H1 (cell line): ENCODE data around the gene ENDOU. TPM values are rescaled to one million over a fixed set of nuclear protein-coding genes. Genes with fewer than 3 reads are reported as not detected.

Source experiments
- HDAC2 ChIP-seq, 2 experiments: fragments of 300-600 bp in 1 of 2; sonication (generic) in 1 of 2; IDR thresholded peaks; 2 replicates each; pipeline ENCODE4 v1.6.1; 2011 to 2012; ENCODE audit warnings: low read depth in 2 of 2, low read length in 2 of 2, mild to moderate bottlenecking in 2 of 2, moderate library complexity in 2 of 2, borderline replicate concordance in 1 of 2, inconsistent platforms in 1 of 2
- SIN3A ChIP-seq, 2 experiments: IDR thresholded peaks in 1 of 2; conservative IDR thresholded peaks in 1 of 2; 2 replicates each; pipeline ENCODE4 v1.6.1; 2011 to 2012; ENCODE audit warnings: low read length in 2 of 2, improper control_type of control experiment in 1 of 2, low read depth in 1 of 2, mild to moderate bottlenecking in 1 of 2
- polyA plus RNA-seq, 7 experiments: library from polyadenylated mRNA; depleted of rRNA in 3 of 7; stranded (reverse) in 5 of 7; unstranded in 2 of 7; fragments of >200 nt in 5 of 7; fragments of 200-250 nt in 2 of 7; gene quantifications; 1 replicate in 5 of 7; 2 replicates in 1 of 7; 4 replicates in 1 of 7; pipeline versions ENCODE4 v1.2.1 to v1.2.3, GENCODE V29; 2011 to 2013; ENCODE audit warnings: missing spikeins in 2 of 7, mixed read lengths in 2 of 7
- total RNA-seq: library from RNA; stranded (reverse); fragmentation: NEBNext Ultra II Directional; extraction: Animal tissue kit (Norgen Biotek cat#: 25700); gene quantifications from 2 replicates; pipeline ENCODE4 v1.2.1, GENCODE V29; 2021
- TF ChIP-seq, protein P1 (sequence below): fragments of 300-600 bp; sonication (generic); IDR thresholded peaks from 2 replicates; pipeline ENCODE4 v1.7.1; 2012; ENCODE audit warnings: low read length, moderate library complexity, mild to moderate bottlenecking, inconsistent platforms; ENCODE audit not compliant: insufficient replicate concordance
- TF ChIP-seq, protein P2 (sequence below): IDR thresholded peaks from 2 replicates; pipeline ENCODE4 v1.6.1; 2012; ENCODE audit warnings: inconsistent platforms

The ENDOU gene
- total and polyA plus RNA-seq, 2 of the 8 experiments (the other 6 are each of a cell fraction or from before 2014, with no cell fraction given): not detected

DNA sequence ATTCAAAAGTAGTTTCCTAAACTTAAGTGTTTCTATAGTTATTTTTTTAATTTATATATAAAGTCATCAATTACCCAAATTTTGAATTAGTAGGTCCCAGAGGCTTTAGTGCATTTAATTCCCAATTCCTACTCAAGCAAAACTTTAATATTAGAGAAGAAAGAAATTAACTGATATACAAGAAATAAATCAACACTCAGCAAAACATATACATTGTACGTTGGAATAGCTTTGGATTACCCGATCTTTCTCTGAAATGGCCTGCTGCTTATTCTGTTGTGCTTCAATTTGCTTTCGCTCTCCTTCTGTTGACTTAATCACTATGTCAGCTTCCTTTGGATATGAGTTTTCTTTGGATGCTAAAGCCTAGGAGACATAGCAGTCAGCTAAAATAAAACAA lies 37.7 kb downstream of the ENDOU start (continued):
- TF ChIP-seq, protein P1, sequence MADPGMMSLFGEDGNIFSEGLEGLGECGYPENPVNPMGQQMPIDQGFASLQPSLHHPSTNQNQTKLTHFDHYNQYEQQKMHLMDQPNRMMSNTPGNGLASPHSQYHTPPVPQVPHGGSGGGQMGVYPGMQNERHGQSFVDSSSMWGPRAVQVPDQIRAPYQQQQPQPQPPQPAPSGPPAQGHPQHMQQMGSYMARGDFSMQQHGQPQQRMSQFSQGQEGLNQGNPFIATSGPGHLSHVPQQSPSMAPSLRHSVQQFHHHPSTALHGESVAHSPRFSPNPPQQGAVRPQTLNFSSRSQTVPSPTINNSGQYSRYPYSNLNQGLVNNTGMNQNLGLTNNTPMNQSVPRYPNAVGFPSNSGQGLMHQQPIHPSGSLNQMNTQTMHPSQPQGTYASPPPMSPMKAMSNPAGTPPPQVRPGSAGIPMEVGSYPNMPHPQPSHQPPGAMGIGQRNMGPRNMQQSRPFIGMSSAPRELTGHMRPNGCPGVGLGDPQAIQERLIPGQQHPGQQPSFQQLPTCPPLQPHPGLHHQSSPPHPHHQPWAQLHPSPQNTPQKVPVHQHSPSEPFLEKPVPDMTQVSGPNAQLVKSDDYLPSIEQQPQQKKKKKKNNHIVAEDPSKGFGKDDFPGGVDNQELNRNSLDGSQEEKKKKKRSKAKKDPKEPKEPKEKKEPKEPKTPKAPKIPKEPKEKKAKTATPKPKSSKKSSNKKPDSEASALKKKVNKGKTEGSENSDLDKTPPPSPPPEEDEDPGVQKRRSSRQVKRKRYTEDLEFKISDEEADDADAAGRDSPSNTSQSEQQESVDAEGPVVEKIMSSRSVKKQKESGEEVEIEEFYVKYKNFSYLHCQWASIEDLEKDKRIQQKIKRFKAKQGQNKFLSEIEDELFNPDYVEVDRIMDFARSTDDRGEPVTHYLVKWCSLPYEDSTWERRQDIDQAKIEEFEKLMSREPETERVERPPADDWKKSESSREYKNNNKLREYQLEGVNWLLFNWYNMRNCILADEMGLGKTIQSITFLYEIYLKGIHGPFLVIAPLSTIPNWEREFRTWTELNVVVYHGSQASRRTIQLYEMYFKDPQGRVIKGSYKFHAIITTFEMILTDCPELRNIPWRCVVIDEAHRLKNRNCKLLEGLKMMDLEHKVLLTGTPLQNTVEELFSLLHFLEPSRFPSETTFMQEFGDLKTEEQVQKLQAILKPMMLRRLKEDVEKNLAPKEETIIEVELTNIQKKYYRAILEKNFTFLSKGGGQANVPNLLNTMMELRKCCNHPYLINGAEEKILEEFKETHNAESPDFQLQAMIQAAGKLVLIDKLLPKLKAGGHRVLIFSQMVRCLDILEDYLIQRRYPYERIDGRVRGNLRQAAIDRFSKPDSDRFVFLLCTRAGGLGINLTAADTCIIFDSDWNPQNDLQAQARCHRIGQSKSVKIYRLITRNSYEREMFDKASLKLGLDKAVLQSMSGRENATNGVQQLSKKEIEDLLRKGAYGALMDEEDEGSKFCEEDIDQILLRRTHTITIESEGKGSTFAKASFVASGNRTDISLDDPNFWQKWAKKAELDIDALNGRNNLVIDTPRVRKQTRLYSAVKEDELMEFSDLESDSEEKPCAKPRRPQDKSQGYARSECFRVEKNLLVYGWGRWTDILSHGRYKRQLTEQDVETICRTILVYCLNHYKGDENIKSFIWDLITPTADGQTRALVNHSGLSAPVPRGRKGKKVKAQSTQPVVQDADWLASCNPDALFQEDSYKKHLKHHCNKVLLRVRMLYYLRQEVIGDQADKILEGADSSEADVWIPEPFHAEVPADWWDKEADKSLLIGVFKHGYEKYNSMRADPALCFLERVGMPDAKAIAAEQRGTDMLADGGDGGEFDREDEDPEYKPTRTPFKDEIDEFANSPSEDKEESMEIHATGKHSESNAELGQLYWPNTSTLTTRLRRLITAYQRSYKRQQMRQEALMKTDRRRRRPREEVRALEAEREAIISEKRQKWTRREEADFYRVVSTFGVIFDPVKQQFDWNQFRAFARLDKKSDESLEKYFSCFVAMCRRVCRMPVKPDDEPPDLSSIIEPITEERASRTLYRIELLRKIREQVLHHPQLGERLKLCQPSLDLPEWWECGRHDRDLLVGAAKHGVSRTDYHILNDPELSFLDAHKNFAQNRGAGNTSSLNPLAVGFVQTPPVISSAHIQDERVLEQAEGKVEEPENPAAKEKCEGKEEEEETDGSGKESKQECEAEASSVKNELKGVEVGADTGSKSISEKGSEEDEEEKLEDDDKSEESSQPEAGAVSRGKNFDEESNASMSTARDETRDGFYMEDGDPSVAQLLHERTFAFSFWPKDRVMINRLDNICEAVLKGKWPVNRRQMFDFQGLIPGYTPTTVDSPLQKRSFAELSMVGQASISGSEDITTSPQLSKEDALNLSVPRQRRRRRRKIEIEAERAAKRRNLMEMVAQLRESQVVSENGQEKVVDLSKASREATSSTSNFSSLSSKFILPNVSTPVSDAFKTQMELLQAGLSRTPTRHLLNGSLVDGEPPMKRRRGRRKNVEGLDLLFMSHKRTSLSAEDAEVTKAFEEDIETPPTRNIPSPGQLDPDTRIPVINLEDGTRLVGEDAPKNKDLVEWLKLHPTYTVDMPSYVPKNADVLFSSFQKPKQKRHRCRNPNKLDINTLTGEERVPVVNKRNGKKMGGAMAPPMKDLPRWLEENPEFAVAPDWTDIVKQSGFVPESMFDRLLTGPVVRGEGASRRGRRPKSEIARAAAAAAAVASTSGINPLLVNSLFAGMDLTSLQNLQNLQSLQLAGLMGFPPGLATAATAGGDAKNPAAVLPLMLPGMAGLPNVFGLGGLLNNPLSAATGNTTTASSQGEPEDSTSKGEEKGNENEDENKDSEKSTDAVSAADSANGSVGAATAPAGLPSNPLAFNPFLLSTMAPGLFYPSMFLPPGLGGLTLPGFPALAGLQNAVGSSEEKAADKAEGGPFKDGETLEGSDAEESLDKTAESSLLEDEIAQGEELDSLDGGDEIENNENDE: no peak
- no peak for TF ChIP-seq HDAC2 (IDR thresholded peaks at IDR 0.05; ENCODE audit: borderline replicate concordance in 1 of 2, low read depth in 2 of 2, low read length in 2 of 2)
- TF ChIP-seq, protein P2, sequence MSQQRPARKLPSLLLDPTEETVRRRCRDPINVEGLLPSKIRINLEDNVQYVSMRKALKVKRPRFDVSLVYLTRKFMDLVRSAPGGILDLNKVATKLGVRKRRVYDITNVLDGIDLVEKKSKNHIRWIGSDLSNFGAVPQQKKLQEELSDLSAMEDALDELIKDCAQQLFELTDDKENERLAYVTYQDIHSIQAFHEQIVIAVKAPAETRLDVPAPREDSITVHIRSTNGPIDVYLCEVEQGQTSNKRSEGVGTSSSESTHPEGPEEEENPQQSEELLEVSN: no peak
- no peak for TF ChIP-seq SIN3A (conservative IDR thresholded peaks at IDR 0.05 in 1 of 2, IDR thresholded peaks at IDR 0.05 in 1 of 2; ENCODE audit: low read depth in 1 of 2, low read length in 2 of 2)
- TF ChIP-seq, all 59 proteins: peak for 0
